T-helper 9 cell (primary cell): ENCODE measurements around the gene SUCO.
"Not testable (repeated sequence)": the region's sequence is repeated elsewhere in the genome, so short reads cannot be mapped to it uniquely, and the experiment has no call there.

Experiments
- DNase-seq: peaks from one replicate; pipeline ENCODE4 v3.0.0-alpha.2; 2020
- total RNA-seq, 2 donors: gene quantifications; one replicate each; lab custom pipeline; 2026; lab: John Stamatoyannopoulos, UW

Gene SUCO
- 100 to 175 reads per million in 2 donors for total RNA-seq

- DNase-seq, result peak; percentile 99
Measured at GRCh38 chr1:172532700-172533512, at the start of gene SUCO. TSS of gene SUCO (plus strand) at chr1:172533150. CDS start at chr1:172533436, 286 bp downstream.

GRCh38 chr1:172483448-172483847 is 49.5 kb upstream of the SUCO start:
- no peak for DNase-seq

- no peak for DNase-seq
Measured at GRCh38 chr1:172484252-172484651, 48.7 kb upstream of the SUCO start.

- DNase-seq, result no peak
Measured at GRCh38 chr1:172485626-172486025, 47.3 kb upstream of the SUCO start.

- DNase-seq, result no peak
Measured at GRCh38 chr1:172486805-172487454, 46.0 kb upstream of the SUCO start.

- no peak for DNase-seq
Measured at GRCh38 chr1:172487550-172487949, 45.4 kb upstream of the SUCO start.

GRCh38 chr1:172488393-172488792 is 44.6 kb upstream of the SUCO start:
- no peak for DNase-seq

- no peak for DNase-seq
Measured at GRCh38 chr1:172489847-172490246, 43.1 kb upstream of the SUCO start.

- no peak for DNase-seq
Measured at GRCh38 chr1:172492421-172492820, 40.5 kb upstream of the SUCO start.

- DNase-seq, result no peak
Measured at GRCh38 chr1:172494166-172494565, 38.8 kb upstream of the SUCO start.

- not testable (repeated sequence) for DNase-seq
Measured at GRCh38 chr1:172496127-172496526, 36.8 kb upstream of the SUCO start.

- no peak for DNase-seq
Measured at GRCh38 chr1:172496678-172497077, 36.3 kb upstream of the SUCO start.

- no peak for DNase-seq
Measured at GRCh38 chr1:172497230-172497629, 35.7 kb upstream of the SUCO start.

GRCh38 chr1:172498857-172499256 is 34.1 kb upstream of the SUCO start:
- DNase-seq, result no peak

GRCh38 chr1:172499636-172500141 is 33.3 kb upstream of the SUCO start:
- DNase-seq, result no peak

GRCh38 chr1:172500207-172500606 is 32.7 kb upstream of the SUCO start:
- no peak for DNase-seq

GRCh38 chr1:172507741-172508140 is 25.2 kb upstream of the SUCO start:
- no peak for DNase-seq

- DNase-seq, result no peak
Measured at GRCh38 chr1:172510479-172510878, 22.5 kb upstream of the SUCO start.

GRCh38 chr1:172512591-172512990 is 20.4 kb upstream of the SUCO start:
- no peak for DNase-seq

- DNase-seq, result no peak
Measured at GRCh38 chr1:172513479-172513878, 19.5 kb upstream of the SUCO start.

GRCh38 chr1:172514108-172514507 is 18.8 kb upstream of the SUCO start:
- DNase-seq, result no peak

GRCh38 chr1:172515436-172515835 is 17.5 kb upstream of the SUCO start:
- DNase-seq, result no peak

- DNase-seq, result no peak
Measured at GRCh38 chr1:172515927-172516326, 17.0 kb upstream of the SUCO start.

- no peak for DNase-seq
Measured at GRCh38 chr1:172517081-172517480, 15.9 kb upstream of the SUCO start.
